ENCODE results near the gene USP28. TPM values are rescaled to one million over a fixed set of nuclear protein-coding genes. Genes with fewer than 3 reads are reported as not detected.
"Not testable (repeated sequence)": the region's sequence is repeated elsewhere in the genome, so short reads cannot be mapped to it uniquely, and the experiment has no call there.

Gene USP28, protein sequence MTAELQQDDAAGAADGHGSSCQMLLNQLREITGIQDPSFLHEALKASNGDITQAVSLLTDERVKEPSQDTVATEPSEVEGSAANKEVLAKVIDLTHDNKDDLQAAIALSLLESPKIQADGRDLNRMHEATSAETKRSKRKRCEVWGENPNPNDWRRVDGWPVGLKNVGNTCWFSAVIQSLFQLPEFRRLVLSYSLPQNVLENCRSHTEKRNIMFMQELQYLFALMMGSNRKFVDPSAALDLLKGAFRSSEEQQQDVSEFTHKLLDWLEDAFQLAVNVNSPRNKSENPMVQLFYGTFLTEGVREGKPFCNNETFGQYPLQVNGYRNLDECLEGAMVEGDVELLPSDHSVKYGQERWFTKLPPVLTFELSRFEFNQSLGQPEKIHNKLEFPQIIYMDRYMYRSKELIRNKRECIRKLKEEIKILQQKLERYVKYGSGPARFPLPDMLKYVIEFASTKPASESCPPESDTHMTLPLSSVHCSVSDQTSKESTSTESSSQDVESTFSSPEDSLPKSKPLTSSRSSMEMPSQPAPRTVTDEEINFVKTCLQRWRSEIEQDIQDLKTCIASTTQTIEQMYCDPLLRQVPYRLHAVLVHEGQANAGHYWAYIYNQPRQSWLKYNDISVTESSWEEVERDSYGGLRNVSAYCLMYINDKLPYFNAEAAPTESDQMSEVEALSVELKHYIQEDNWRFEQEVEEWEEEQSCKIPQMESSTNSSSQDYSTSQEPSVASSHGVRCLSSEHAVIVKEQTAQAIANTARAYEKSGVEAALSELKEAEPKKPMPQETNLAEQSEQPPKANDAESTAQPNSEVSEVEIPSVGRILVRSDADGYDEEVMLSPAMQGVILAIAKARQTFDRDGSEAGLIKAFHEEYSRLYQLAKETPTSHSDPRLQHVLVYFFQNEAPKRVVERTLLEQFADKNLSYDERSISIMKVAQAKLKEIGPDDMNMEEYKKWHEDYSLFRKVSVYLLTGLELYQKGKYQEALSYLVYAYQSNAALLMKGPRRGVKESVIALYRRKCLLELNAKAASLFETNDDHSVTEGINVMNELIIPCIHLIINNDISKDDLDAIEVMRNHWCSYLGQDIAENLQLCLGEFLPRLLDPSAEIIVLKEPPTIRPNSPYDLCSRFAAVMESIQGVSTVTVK
- polyA plus RNA-seq (2013, experiment 1 of 2; ENCODE audit: insufficient read length) = 25.8 TPM
- polyA plus RNA-seq (2013, experiment 2 of 2; ENCODE audit: insufficient read length) = 28.0 TPM

- peak; percentile 96 for DNase-seq
Observed at GRCh38 chr11:113875234-113876073, at the start of gene USP28. TSS of gene USP28 (minus strand) at chr11:113875572. CDS start at chr11:113875501, 71 bp downstream.

DNA sequence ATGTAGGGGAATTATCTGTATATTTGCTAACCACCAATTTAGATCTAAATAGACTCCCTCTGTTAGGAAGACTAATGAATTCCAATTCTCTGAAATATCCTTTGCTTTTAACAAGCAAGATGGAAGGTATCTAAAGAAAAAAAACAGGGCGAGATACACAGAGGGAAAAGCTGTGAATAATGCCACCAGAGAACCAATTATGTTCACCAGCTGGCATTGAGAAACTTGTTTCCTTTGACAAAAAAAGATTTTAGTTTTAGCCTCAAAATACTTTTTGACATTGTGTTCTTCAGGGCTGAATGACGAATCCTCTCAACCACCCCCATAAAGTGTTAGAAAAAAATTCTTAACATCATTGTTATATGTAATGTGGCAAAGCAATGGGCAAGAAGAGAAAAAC, 48.2 kb upstream of the USP28 start:
- no peak for DNase-seq

DNA sequence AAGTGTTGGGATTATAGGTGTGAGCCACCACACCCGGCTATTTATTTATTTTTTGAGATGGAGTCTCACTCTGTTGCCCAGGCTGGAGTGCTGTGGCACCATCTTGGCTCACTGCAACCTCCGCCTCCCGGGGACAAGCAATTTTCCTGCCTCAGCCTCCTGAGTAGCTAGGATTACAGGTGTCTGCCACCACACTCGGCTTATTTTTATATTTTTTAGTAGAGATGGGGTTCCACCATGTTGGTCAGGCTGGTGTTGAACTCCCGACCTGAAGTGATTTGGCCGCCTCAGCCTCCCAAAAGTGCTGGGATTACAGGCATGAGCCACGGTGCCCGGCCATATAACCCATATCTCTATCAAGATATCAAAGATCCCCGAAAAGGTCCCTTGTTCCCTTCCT, 36.1 kb upstream of the USP28 start:
- not testable (repeated sequence) for DNase-seq

DNA sequence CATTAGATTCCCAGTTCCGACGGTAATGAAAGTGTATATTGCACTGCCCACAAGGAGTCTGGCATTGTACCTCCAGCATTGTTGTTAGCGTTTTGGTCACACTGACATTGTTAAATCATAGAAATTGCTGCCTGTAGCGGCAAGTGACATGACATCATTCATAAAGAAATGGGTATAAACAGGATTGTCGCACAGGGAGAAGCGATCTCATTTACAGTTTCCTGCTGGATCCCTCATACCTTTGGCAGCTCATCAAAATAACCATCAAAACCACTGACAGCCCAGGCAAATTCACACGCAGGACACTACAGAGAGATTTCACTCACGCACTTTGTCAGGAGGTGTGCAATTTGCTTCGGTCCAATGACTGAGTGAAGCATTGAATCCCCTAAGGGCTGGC, 32.7 kb upstream of the USP28 start:
- DNase-seq = no peak

DNA sequence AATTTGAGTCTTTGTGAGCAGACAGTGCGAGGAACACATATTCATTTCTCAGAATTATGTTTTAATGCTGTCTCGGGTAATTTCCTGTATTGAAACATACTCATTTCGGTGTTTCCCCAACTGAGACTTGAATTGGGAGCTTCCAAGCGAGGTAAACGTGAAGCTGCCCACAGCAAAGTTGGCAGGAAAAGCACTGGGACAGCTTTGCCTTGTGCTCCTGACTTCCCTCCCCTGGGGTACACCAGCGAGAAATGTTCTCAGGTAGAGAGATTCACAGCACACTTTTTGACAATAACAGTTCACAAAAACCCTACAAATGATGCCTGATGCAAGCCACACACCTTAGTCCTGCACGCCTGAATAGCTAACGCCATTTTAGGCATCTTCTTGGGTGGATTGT, 32.3 kb upstream of the USP28 start:
- no peak for DNase-seq

DNA sequence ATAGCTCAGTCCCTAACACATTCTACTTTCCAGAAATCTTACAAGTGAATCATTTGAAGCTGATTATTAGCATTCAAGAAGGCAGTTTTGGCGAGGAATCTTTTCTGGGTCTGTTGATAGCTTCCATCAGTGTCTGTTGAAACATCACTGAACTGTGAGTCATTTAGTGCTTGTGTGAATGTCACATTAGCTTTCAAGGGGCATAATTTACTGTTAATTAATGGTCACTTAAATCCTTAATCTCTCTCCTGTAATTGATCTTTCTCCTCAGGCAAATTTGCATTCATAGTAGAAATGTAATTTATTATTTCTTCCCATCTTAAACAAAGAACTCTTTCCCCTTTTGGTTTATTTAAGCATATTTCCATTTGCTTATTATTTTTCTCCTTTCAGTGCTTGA, 31.8 kb upstream of the USP28 start:
- no peak for DNase-seq

DNA sequence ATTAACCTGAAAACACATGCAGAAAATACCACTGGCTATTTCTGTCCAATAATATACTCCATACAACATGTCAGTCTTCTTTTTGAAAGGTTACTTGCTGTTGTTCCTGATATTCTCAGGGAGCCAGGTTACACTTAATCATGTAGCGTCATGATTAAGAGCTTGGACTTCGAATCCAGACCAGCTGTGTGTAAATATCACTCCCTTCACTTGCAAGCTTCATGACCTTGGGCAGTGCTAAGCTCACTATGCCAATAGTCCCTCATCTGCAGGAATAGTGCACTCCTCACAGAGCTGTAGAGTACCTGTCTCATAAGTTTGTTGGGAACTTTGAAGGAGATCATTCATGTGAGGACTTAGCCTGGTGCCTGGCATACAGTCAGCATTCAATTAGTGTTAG, 31.1 kb upstream of the USP28 start:
- DNase-seq = no peak

GRCh38 chr11:113906038-113906437, 30.7 kb upstream of the USP28 start:
- peak; percentile 4 for DNase-seq

DNA sequence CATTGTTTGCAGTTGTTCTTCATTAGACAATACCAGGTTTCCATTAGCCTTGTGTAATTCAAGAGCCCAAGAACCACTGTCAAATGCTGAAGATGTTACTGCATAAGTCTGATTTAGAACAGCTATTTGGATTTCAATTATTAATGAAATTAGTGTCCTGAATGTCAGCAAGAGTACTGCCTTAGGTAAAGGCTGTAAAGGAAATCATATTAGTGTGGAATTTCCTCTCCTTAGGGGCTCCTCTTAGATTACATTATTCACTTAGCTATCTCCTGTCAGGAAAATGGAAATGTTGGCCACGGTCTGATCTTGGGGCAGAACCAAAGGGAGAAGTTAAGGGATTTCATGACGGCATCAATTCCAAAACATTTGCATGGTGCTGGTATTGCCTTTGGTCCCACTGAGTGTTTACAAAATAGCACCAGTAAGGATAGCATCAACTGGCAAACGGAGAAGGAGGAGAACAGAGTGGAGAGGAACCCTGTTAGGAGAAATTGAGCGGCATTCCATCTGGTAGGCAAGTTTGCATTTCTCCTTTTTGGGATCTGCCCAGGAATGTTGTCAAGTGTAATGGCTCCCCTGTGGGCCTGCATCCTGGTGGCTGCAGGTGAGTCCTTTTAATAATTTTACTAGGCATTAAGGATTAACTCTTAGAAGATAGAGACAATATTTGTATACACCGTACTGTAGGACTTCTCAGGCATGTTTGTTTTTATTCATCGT, 29.2 kb upstream of the USP28 start, which contains the start of gene HTR3B:
HTR3B (plus strand) TSS at position 418 of the 723 bp plus-strand sequence; CDS start at position 556, 138 bp downstream.
- DNase-seq = no peak

DNA sequence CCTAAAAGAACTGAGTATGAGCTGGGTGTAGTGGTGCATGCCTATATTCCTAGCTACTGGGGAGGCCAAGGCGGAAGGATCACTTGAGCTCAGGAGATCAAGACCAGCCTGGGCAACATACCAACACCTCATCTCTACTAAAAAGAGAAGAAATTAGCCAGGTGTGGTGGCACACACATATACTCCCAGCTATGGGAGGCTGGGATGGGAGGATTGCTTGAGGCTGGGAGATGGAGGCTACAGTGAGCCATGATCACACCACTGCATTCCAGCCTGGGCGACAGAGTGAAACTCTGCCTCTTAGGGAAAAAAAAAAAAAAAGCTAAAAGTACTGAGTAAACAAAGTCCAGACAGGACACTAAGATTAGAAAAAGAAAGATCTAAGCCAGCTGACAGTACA, 25.8 kb upstream of the USP28 start:
- no peak for DNase-seq

- DNase-seq = peak; percentile 9
Observed at GRCh38 chr11:113896156-113896879, 20.9 kb upstream of the USP28 start.

GRCh38 chr11:113895367-113896155, 20.2 kb upstream of the USP28 start:
- no peak for DNase-seq

GRCh38 chr11:113894421-113894996, 19.1 kb upstream of the USP28 start:
- no peak for DNase-seq

DNA sequence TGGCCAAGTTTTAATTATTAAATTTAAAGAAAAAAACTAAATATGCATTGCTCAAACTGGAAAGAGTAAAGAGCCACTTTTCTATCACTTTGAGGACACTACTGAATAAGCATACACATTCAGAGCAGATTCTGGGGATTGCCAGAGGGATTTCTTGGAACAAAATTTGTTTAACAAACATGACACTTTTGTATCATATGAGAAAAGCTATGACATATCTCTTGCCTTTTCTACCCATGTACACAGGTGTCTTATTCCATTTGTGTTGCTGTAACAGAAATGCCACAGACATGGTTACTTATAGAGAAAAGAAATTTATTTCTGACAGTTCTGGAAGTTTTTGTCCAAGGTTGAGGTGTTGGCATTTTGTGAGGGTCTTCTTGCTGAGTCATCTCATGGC, 13.5 kb upstream of the USP28 start:
- no peak for DNase-seq

- DNase-seq = no peak
Observed at GRCh38 chr11:113885897-113886296, 10.5 kb upstream of the USP28 start.

DNA sequence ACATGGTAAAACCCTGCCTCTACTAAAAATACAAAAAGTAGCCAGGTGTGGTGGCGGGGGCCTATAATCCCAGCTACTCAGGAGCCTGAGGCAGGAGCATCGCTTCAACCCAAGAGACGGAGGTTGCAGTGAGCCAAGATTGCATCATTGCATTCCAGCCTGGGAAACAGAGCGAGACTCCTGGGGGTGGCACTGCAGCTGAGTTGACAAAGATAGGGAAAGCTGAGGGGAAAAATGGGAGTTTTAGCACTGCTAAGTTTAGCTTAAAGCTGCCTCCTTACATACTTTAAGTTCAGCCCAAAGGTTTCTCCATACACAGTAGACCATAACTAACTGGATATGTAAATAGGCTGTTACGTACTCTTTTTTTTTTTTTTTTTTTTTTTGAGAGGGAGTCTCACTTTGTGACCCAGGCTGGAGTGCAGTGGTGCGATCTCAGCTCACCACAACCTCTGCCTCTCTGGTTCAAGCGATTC, 9.0 kb upstream of the USP28 start:
- DNase-seq = peak; percentile 68

DNA sequence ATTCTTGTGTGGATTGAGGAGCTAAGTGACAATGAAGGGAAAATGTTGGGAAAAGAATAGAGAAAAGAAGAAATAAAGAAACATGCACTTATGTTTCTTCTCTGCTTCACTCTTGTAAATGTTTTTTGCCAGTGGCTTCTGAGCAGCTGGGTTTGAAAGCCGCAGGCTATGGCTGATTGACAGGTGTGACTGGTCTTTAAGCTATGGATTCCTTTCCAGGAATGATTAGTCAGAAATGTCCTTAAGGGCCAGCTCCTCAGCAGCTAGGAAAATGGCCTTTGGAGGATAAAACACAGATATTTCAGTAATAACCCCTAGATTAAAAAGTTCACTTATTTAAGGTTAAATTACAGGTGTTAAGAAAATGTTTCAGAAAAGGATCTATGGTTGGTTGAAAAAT, 6.5 kb upstream of the USP28 start:
- no peak for DNase-seq

- DNase-seq = no peak
Observed at GRCh38 chr11:113880971-113881370, 5.6 kb upstream of the USP28 start.

GRCh38 chr11:113879446-113879845, 4.1 kb upstream of the USP28 start:
- not testable (repeated sequence) for DNase-seq

All from fibroblast of skin of abdomen (primary cell).